MCF 10A (cell line): Measurements from ENCODE around the gene PHTF2. TPM values are rescaled to one million over a fixed set of nuclear protein-coding genes. Genes with fewer than 3 reads are reported as not detected.

Experiments
- BruUV-seq: library from RNA; stranded (reverse); fragments of 400-500 nt; replicated peaks from 2 replicates; lab custom pipeline; 2021; lab: Mats Ljungman, UMichigan
- CTCF ChIA-PET: fragments of 300-600 bp; sonication (Branson Sonifier 250); formaldehyde crosslinking; extraction: SDS; loops from one replicate; lab custom pipeline; 2021; ENCODE audit warnings: antibody characterized with exemption, inconsistent platforms; lab: Yijun Ruan, JAX
- POLR2A ChIA-PET: fragments of 300-600, 350-650 bp; sonication (Branson Sonifier 250); formaldehyde crosslinking; extraction: SDS; loops from one replicate; lab custom pipeline; 2020; ENCODE audit warnings: antibody characterized with exemption, inconsistent platforms; lab: Yijun Ruan, JAX
- DNase-seq: peaks from one replicate; pipeline ENCODE4 v3.0.0-alpha.2; 2018; ENCODE audit not compliant: unreplicated experiment
- H3K27ac Mint-ChIP-seq: one replicate; pipeline ENCODE4 v1.8.0; 2022; ENCODE audit warnings: mild to moderate bottlenecking, low read depth, mixed read lengths; ENCODE audit not compliant: unreplicated experiment
- H3K27me3 Mint-ChIP-seq: one replicate; pipeline ENCODE4 v1.8.0; 2022; ENCODE audit warnings: mixed read lengths; ENCODE audit not compliant: insufficient read depth, unreplicated experiment
- H3K36me3 Mint-ChIP-seq: one replicate; pipeline ENCODE4 v1.8.0; 2022; ENCODE audit warnings: mild to moderate bottlenecking, moderate library complexity, mixed read lengths; ENCODE audit not compliant: insufficient read depth, unreplicated experiment
- H3K4me1 Mint-ChIP-seq: one replicate; pipeline ENCODE4 v1.8.0; 2022; ENCODE audit warnings: mixed read lengths; ENCODE audit not compliant: insufficient read depth, unreplicated experiment
- H3K4me3 Mint-ChIP-seq: one replicate; pipeline ENCODE4 v1.8.0; 2022; ENCODE audit warnings: mild to moderate bottlenecking, moderate library complexity, mixed read lengths; ENCODE audit not compliant: unreplicated experiment
- H3K9me3 Mint-ChIP-seq: one replicate; pipeline ENCODE4 v1.8.0; 2022; ENCODE audit warnings: mixed read lengths; ENCODE audit not compliant: unreplicated experiment
- CTCF ChIP-seq: fragments of 200-600 bp; IDR thresholded peaks from one replicate; pipeline ENCODE4 v1.8.0; 2022; ENCODE audit warnings: antibody characterized with exemption, mild to moderate bottlenecking; ENCODE audit not compliant: unreplicated experiment
- intact Hi-C: fragments of 100-400 bp; cut with micrococcal nuclease; formaldehyde crosslinking; loops from 2 replicates; pipeline ENCODE4 v1.14.1; 2022
- total RNA-seq: library from RNA; stranded (reverse); gene quantifications from 2 replicates; pipeline ENCODE4 v1.2.3, GENCODE V29; 2022

The PHTF2 gene
- total RNA-seq, 1 experiment from 2014 or later = 16.0 TPM

DNA sequence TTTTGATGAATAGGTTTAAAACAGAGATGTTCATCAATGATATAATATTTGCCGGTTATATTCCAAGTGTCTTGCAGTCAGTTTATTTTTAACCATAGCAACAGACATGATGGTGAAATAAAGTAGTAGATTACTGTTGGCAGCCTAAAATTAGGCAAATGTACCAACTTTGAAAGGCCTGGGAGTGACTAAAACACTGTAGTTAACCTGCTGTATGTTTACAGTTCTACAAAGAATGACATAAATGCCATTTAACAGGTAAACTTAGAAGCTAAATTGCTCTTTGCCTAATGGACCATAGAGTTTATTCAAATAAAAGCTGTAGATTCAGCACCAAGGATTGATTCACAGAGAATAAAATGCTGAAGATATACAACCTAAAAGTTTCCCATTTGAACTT lies 64.1 kb downstream of the PHTF2 start:
- H3K4me3 Mint-ChIP-seq = no peak overlapping the region
- no peaks in the 10 kb centered on the region for H3K27me3 Mint-ChIP-seq
- no peaks in the 10 kb centered on the region for H3K36me3 Mint-ChIP-seq
- peaks cover 9% of the 10 kb centered on the region for H3K4me1 Mint-ChIP-seq
- ChIA-PET POLR2A (interaction anchor here (0.6 to 1.1 kb wide), 4 partner anchors 9 to 1670 kb away, joined by 3 read pairs; no protein-coding TSS in a partner anchor), CTCF (no interaction called here)
- no peak for TF ChIP-seq CTCF
- no TSS peak for BruUV-seq
- no peak for DNase-seq
- intact Hi-C loops = no loop called here
- H3K27ac Mint-ChIP-seq = no peak overlapping the region
- no peaks in the 10 kb centered on the region for H3K9me3 Mint-ChIP-seq

GRCh38 chr7:77863860-77864259 lies 65.3 kb downstream of the PHTF2 start:
- intact Hi-C loops = no loop called here
- ChIA-PET POLR2A (interaction anchor here (0.7 to 1.4 kb wide), 2 partner anchors 14 to 28 kb away, joined by 3 read pairs; no protein-coding TSS in a partner anchor), CTCF (interaction anchor here (0.8 to 1.5 kb wide), 2 partner anchors 30 to 104 kb away, joined by 3 to 4 read pairs; no protein-coding TSS in a partner anchor)
- no peak overlapping the region for H3K4me3 Mint-ChIP-seq
- no peak overlapping the region for H3K27ac Mint-ChIP-seq
- H3K27me3 Mint-ChIP-seq = no peaks in the 10 kb centered on the region
- no peaks in the 10 kb centered on the region for H3K36me3 Mint-ChIP-seq
- H3K9me3 Mint-ChIP-seq = no peaks in the 10 kb centered on the region
- DNase-seq = no peak
- H3K4me1 Mint-ChIP-seq = peaks cover 11% of the 10 kb centered on the region
- BruUV-seq = no TSS peak
- TF ChIP-seq CTCF = no peak

- Mint-ChIP-seq H3K4me1 (peaks cover 11% of the 10 kb centered on the region), H3K36me3 (no peaks in the 10 kb centered on the region), H3K4me3 (no peak overlapping the region), H3K27me3 (no peaks in the 10 kb centered on the region), H3K27ac (no peak overlapping the region), H3K9me3 (no peaks in the 10 kb centered on the region)
- BruUV-seq = TSS peak; percentile 82
- no peak for TF ChIP-seq CTCF
- DNase-seq = no peak
- intact Hi-C loops = no loop called here
- ChIA-PET POLR2A (interaction anchor here (0.6 to 1.9 kb wide), 10 partner anchors 17 to 170 kb away, joined by 3 to 12 read pairs (median 4); partner anchors contain the start of genes PHTF2, RSBN1L and TMEM60), CTCF (interaction anchor here (1.5 to 1.7 kb wide), 2 partner anchors 13 to 67 kb away, joined by 4 to 6 read pairs; no protein-coding TSS in a partner anchor)
These were observed 67.8 kb downstream of the PHTF2 start for GRCh38 chr7:77866370-77866769.

GRCh38 chr7:77866786-77867536 lies 68.4 kb downstream of the PHTF2 start:
- POLR2A ChIA-PET = interaction anchor here (0.6 to 1.9 kb wide), 11 partner anchors 18 to 171 kb away, joined by 3 to 12 read pairs (median 4); partner anchors contain the start of genes PHTF2, RSBN1L and TMEM60
- no peak overlapping the region for H3K4me3 Mint-ChIP-seq

More at GRCh38 chr7:77866786-77867536, 68.4 kb downstream of the PHTF2 start:
- Mint-ChIP-seq H3K27ac (no peak overlapping the region), H3K4me1 (peaks cover 11% of the 10 kb centered on the region), H3K27me3 (no peaks in the 10 kb centered on the region), H3K9me3 (no peaks in the 10 kb centered on the region), H3K36me3 (no peaks in the 10 kb centered on the region)
- CTCF ChIA-PET = interaction anchor here (0.6 to 1.7 kb wide), 6 partner anchors 13 to 155 kb away, joined by 3 to 6 read pairs (median 4); no protein-coding TSS in a partner anchor
- peak; percentile 40 for DNase-seq
- intact Hi-C loops = no loop called here
- BruUV-seq = no TSS peak
- no peak for TF ChIP-seq CTCF
